ENCODE results near the gene WDR38. TPM values are rescaled to one million over a fixed set of nuclear protein-coding genes. Genes with fewer than 3 reads are reported as not detected.
A peak's percentile ranks its signal among the peaks of the same experiment; 100 is the strongest.

The WDR38 gene
- total and polyA plus RNA-seq, 9 of the 15 experiments (the other 6 are each of a cell fraction or from before 2014, with no cell fraction given): not detected

DNA sequence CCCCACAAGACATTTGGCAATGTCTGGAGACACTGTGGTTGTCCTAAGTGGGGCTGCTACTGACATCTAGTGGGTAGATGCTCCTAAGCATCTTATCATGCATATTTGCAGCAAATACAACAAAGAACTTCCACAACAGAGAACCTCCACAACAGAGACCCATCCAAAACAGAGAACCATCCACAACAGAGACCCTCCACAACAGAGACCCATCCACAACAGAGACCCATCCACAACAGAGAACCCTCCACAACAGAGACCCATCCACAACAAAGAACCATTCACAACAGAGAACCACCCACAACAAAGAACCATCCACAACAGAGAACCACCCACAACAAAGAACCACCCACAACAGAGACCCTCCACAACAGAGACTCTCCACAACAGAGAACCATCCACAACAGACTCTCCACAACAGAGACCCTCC, 41.5 kb downstream of the WDR38 start (continued):
- TF ChIP-seq, protein P1, sequence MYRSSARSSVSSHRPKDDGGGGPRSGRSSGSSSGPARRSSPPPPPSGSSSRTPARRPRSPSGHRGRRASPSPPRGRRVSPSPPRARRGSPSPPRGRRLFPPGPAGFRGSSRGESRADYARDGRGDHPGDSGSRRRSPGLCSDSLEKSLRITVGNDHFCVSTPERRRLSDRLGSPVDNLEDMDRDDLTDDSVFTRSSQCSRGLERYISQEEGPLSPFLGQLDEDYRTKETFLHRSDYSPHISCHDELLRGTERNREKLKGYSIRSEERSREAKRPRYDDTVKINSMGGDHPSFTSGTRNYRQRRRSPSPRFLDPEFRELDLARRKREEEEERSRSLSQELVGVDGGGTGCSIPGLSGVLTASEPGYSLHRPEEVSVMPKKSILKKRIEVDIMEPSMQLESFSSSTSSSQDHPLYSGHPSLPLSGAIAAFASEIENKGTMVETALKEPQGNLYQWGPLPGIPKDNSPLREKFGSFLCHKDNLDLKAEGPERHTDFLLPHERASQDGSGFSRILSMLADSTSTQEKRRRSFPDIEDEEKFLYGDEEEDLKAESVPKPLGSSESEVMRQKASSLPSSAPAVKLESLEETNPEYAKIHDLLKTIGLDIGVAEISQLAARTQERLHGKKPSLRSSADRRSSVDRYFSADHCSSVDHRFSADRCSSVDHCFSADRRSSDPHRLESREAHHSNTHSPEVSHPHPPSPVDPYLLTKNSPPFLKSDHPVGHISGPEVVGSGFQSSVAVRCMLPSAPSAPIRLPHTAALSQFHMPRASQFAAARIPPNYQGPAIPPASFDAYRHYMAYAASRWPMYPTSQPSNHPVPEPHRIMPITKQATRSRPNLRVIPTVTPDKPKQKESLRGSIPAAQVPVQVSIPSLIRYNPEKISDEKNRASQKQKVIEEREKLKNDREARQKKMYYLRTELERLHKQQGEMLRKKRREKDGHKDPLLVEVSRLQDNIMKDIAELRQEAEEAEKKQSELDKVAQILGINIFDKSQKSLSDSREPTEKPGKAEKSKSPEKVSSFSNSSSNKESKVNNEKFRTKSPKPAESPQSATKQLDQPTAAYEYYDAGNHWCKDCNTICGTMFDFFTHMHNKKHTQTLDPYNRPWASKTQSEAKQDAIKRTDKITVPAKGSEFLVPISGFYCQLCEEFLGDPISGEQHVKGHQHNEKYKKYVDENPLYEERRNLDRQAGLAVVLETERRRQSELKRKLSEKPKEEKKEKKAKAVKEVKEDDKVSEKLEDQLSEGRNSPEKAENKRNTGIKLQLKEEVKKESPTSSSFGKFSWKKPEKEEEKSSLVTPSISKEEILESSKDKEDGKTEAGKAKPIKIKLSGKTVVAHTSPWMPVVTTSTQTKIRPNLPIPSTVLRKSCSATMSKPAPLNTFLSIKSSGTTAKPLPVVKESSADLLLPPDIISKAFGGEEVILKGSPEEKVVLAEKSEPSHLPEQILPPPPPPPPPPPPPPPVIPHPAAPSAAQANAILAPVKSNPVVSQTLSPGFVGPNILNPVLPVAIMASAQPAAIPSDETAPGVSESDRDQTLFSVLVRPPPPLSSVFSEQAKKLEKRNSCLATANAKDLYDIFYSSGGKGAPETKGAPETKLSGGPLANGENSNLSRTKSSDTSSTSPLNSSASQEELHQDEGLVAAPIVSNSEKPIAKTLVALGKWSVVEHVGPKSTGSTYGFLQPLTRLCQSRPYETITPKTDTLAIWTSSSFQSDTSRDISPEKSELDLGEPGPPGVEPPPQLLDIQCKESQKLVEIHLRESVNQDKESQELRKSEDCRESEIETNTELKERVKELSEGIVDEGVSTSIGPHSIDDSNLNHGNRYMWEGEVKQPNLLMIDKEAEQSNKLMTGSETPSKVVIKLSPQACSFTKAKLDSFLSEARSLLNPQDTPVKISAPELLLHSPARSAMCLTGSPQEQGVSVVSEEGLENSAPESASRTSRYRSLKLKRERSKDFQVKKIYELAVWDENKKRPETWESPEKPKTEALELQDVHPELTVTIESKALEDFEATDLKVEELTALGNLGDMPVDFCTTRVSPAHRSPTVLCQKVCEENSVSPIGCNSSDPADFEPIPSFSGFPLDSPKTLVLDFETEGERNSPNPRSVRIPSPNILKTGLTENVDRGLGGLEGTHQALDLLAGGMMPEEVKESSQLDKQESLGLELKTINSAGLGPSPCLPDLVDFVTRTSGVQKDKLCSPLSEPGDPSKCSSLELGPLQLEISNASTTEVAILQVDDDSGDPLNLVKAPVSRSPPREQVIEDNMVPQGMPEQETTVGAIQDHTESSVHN (IDR thresholded peaks at IDR 0.05; ENCODE audit: borderline replicate concordance in 1 of 2, low read depth in 1 of 2): no peak
- TF ChIP-seq SNIP1 (IDR thresholded peaks at IDR 0.05; ENCODE audit: low read depth) (no peak), FOSL1 (tag; conservative IDR thresholded peaks at IDR 0.05) (no peak), BMI1 (IDR thresholded peaks at IDR 0.05; ENCODE audit: low read length) (no peak), RAD21 (CRISPR knock-in tag; conservative IDR thresholded peaks at IDR 0.05 in 1 of 2, IDR thresholded peaks at IDR 0.05 in 1 of 2) (peak; percentile 43 to 58; a peak in 3 of 4 replicates)
- TF ChIP-seq, protein P2, sequence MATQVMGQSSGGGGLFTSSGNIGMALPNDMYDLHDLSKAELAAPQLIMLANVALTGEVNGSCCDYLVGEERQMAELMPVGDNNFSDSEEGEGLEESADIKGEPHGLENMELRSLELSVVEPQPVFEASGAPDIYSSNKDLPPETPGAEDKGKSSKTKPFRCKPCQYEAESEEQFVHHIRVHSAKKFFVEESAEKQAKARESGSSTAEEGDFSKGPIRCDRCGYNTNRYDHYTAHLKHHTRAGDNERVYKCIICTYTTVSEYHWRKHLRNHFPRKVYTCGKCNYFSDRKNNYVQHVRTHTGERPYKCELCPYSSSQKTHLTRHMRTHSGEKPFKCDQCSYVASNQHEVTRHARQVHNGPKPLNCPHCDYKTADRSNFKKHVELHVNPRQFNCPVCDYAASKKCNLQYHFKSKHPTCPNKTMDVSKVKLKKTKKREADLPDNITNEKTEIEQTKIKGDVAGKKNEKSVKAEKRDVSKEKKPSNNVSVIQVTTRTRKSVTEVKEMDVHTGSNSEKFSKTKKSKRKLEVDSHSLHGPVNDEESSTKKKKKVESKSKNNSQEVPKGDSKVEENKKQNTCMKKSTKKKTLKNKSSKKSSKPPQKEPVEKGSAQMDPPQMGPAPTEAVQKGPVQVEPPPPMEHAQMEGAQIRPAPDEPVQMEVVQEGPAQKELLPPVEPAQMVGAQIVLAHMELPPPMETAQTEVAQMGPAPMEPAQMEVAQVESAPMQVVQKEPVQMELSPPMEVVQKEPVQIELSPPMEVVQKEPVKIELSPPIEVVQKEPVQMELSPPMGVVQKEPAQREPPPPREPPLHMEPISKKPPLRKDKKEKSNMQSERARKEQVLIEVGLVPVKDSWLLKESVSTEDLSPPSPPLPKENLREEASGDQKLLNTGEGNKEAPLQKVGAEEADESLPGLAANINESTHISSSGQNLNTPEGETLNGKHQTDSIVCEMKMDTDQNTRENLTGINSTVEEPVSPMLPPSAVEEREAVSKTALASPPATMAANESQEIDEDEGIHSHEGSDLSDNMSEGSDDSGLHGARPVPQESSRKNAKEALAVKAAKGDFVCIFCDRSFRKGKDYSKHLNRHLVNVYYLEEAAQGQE (IDR thresholded peaks at IDR 0.05; ENCODE audit: borderline replicate concordance): peak; percentile 3; the same call in 1 of the 2 replicates
- TF ChIP-seq, protein P2 (CRISPR knock-in tag; IDR thresholded peaks at IDR 0.05; ENCODE audit: low read depth): no peak

Data from K562 (cell line).